Ishikawa (cell line): ENCODE results near the gene CEP55.

Experiments
- EGR1 ChIP-seq: IDR thresholded peaks from 2 replicates; pipeline ENCODE4 v1.6.1; 2012
- EP300 ChIP-seq: IDR thresholded peaks from 2 replicates; pipeline ENCODE4 v1.6.1; 2012; ENCODE audit warnings: borderline replicate concordance
- RAD21 ChIP-seq: IDR thresholded peaks from 2 replicates; pipeline ENCODE4 v1.6.1; 2012; ENCODE audit warnings: low read depth
- TAF1 ChIP-seq: IDR thresholded peaks from 2 replicates; pipeline ENCODE4 v1.6.1; 2012; ENCODE audit warnings: low read depth, mild to moderate bottlenecking
- TF ChIP-seq, protein P1 (sequence below): IDR thresholded peaks from 2 replicates; pipeline ENCODE4 v1.6.1; 2012
- TF ChIP-seq, protein P2 (sequence below): IDR thresholded peaks from 2 replicates; pipeline ENCODE4 v1.6.1; 2012

DNA sequence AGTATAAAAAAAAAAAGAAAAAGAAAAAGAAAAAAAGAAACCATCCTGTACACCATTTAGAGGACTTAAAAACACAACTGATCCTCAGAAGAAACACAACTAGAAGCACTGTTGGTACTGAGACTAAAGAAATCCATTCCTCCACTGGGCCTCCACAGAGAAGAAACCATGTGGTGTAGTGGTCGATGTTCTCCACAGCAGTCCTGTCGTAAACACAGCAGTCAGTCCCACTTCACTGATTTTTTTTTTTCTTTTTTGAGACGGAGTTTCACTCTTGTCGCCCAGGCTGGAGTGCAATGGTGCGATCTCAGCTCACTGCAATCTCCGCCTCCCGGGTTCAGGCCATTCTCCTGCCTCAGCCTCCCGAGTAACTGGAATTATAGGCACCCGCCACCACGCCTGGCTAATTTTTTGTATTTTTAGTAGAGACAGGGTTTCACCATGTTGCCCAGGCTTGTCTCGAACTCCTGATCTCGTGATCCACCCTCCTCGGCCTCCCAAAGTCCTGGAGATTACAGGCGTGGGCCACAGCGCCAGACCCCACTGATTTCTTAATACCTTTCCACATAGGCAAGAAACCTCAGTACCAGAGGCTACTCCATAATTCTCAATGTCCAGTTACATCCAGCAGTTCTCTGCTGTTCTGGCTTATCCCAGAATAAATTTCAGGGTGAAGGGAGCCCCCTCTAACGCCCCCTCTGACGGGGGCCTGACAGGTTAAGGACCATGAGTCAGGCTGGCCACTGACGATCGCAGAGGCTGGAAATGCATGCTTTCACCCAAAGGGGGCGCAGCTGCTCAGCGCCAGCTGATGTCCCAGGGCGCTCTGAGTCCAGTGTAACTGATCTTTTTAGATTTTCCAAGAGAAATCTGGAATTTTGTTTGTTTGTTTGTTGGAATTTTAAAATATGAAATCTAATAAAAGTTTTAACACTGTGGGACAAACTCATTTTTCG is 45.3 kb downstream of the CEP55 start:
- TF ChIP-seq EP300 (no peak), RAD21 (peak; percentile 81), EGR1 (no peak), TAF1 (0 out of 2 replicates have a peak, but pooled peaks have one; percentile 19)
- TF ChIP-seq, protein P1, sequence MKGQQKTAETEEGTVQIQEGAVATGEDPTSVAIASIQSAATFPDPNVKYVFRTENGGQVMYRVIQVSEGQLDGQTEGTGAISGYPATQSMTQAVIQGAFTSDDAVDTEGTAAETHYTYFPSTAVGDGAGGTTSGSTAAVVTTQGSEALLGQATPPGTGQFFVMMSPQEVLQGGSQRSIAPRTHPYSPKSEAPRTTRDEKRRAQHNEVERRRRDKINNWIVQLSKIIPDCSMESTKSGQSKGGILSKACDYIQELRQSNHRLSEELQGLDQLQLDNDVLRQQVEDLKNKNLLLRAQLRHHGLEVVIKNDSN, result no peak
- TF ChIP-seq, protein P2, sequence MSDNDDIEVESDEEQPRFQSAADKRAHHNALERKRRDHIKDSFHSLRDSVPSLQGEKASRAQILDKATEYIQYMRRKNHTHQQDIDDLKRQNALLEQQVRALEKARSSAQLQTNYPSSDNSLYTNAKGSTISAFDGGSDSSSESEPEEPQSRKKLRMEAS, result no peak
